ENCODE measurements around the gene CIC. TPM values are rescaled to one million over a fixed set of nuclear protein-coding genes. Genes with fewer than 3 reads are reported as not detected.
A peak's percentile ranks its signal among the peaks of the same experiment; 100 is the strongest.

The CIC gene
- total and polyA plus RNA-seq, 9 of the 15 experiments (the other 6 are each of a cell fraction or from before 2014, with no cell fraction given): 0.07 to 44.7 (median 8.6) TPM

DNA sequence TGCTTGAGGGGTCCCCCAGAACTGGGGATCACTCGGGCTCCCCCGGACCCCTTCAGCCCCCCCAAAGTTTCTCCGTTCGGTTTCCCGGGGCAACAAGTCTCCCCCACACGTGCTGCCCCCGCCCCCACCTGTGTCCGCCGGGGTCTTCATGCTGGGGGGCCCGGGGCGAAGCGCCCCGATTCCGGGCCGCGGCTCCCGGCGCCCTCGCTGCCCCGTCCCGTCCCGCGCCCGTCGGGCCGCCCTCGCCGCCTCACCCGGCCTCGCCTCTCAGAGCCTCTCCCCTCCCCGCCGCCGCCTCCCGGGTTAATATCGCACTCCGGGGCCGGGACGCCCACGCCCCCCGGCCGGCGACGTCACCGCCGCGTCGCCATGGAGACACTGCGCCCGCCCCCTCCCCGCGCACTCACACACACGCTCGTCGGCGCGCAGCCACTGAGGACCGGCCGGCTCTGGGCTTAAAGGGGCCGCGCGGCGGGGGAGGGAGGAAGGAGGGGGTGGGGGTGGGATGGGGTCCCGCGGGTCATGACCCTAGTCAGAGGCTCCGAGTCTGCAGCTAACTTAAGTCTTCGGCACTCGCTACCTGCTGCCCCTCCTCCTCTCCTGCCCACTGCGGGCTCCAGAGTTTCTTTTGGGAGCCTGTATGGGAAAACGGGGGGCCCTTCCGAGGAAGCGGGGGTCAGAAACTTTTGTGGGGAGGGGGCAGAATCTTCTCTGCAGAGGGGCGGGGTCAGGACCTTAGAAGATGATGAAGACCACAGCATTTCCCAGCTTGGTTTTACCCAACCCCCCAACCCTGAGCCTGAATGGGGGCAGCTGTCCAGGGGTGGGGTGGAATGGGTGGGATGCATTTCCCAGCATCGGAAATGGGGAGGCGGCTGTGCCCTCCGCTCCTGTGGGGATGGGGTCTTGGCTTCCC is 13.9 kb upstream of the CIC start, which contains the start of gene ERF (continued):
- TF ChIP-seq, protein P1, sequence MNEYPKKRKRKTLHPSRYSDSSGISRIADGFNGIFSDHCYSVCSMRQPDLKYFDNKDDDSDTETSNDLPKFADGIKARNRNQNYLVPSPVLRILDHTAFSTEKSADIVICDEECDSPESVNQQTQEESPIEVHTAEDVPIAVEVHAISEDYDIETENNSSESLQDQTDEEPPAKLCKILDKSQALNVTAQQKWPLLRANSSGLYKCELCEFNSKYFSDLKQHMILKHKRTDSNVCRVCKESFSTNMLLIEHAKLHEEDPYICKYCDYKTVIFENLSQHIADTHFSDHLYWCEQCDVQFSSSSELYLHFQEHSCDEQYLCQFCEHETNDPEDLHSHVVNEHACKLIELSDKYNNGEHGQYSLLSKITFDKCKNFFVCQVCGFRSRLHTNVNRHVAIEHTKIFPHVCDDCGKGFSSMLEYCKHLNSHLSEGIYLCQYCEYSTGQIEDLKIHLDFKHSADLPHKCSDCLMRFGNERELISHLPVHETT (CRISPR knock-in tag; conservative IDR thresholded peaks at IDR 0.05 in 1 of 2, IDR thresholded peaks at IDR 0.05 in 1 of 2): peak in 1 of 2 experiments; percentile 40; a peak in 1 of 4 replicates
- TF ChIP-seq, protein P2, sequence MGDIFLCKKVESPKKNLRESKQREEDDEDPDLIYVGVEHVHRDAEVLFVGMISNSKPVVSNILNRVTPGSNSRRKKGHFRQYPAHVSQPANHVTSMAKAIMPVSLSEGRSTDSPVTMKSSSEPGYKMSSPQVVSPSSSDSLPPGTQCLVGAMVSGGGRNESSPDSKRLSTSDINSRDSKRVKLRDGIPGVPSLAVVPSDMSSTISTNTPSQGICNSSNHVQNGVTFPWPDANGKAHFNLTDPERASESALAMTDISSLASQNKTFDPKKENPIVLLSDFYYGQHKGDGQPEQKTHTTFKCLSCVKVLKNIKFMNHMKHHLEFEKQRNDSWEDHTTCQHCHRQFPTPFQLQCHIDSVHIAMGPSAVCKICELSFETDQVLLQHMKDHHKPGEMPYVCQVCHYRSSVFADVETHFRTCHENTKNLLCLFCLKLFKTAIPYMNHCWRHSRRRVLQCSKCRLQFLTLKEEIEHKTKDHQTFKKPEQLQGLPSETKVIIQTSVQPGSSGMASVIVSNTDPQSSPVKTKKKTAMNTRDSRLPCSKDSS (IDR thresholded peaks at IDR 0.05; ENCODE audit: low read depth, partially characterized antibody): no peak
- TF ChIP-seq L3MBTL2 (IDR thresholded peaks at IDR 0.05) (peak; percentile 25; the same call in 1 of the 2 replicates), BCL6 (CRISPR knock-in tag; IDR thresholded peaks at IDR 0.05) (no peak), ARID2 (IDR thresholded peaks at IDR 0.05) (no peak), KDM5B (IDR thresholded peaks at IDR 0.05; ENCODE audit: insufficient replicate concordance, low read depth, low read length) (no peak), TARDBP (IDR thresholded peaks at IDR 0.05) (peak; percentile 62; the same call in 1 of the 2 replicates), CCAR2 (IDR thresholded peaks at IDR 0.05; ENCODE audit: low read depth, low read length) (no peak), SMARCA5 (IDR thresholded peaks at IDR 0.05) (no peak), CSDE1 (IDR thresholded peaks at IDR 0.05) (peak in 1 of 2 experiments; percentile 64; a peak in 1 of 4 replicates), PHF8 (IDR thresholded peaks at IDR 0.05; ENCODE audit: borderline replicate concordance, low read length) (peak; percentile 52; the same call in 1 of the 2 replicates), HCFC1 (IDR thresholded peaks at IDR 0.05; ENCODE audit: low read depth, low read length) (peak; percentile 24; the same call in 1 of the 2 replicates), MBD2 (IDR thresholded peaks at IDR 0.05; ENCODE audit: borderline replicate concordance, low read depth) (peak; percentile 41; the same call in 1 of the 2 replicates), ATF7 (IDR thresholded peaks at IDR 0.05) (peak; percentile 85), PCBP1 (IDR thresholded peaks at IDR 0.05; ENCODE audit: low read depth, low read length, poor library complexity, severe bottlenecking) (peak; percentile 31), ZFP91 (CRISPR knock-in tag; IDR thresholded peaks at IDR 0.05) (peak; percentile 92), MXI1 (IDR thresholded peaks at IDR 0.05; ENCODE audit: low read depth, low read length) (peak; percentile 89), NR2C2 (CRISPR knock-in tag; IDR thresholded peaks at IDR 0.05) (no peak), NR2C2 (tag; IDR thresholded peaks at IDR 0.05) (peak; percentile 61)
- TF ChIP-seq, protein P3, sequence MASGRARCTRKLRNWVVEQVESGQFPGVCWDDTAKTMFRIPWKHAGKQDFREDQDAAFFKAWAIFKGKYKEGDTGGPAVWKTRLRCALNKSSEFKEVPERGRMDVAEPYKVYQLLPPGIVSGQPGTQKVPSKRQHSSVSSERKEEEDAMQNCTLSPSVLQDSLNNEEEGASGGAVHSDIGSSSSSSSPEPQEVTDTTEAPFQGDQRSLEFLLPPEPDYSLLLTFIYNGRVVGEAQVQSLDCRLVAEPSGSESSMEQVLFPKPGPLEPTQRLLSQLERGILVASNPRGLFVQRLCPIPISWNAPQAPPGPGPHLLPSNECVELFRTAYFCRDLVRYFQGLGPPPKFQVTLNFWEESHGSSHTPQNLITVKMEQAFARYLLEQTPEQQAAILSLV (tag; IDR thresholded peaks at IDR 0.05): no peak
